Left lung (tissue), 10 donors: ENCODE measurements around the gene SPATA6. TPM values are rescaled to one million over a fixed set of nuclear protein-coding genes. Genes with fewer than 3 reads are reported as not detected.
A peak's percentile ranks its signal among the peaks of the same experiment; 100 is the strongest.
"Not testable (repeated sequence)": the region's sequence is repeated elsewhere in the genome, so short reads cannot be mapped to it uniquely, and the experiment has no call there.

Experiments used
- ATAC-seq: fragments of 200-7000 bp; cut with Tn5 transposase; one replicate; pipeline ENCODE4 v1.9.1; 2020; ENCODE audit warnings: moderate library complexity
- DNase-seq, 4 donors: peaks; one replicate each; pipeline ENCODE4 v3.0.0-alpha.2; 2013 to 2020
- H3K27ac ChIP-seq, 2 donors: fragments of 200-600 bp; sonication (generic) in 1 of 2; one replicate each; pipeline versions ENCODE4 v1.5.0 to v1.8.0; 2020 to 2021
- H3K27me3 ChIP-seq, 2 donors: fragments of 200-600 bp; sonication (generic) in 1 of 2; one replicate each; pipeline versions ENCODE4 v1.5.0 to v1.8.0; 2020 to 2021
- H3K36me3 ChIP-seq, 2 donors: fragments of 200-600 bp; sonication (generic) in 1 of 2; one replicate each; pipeline versions ENCODE4 v1.5.0 to v1.8.0; 2020 to 2021
- H3K4me1 ChIP-seq, 2 donors: fragments of 200-600 bp; one replicate each; pipeline ENCODE4 v1.8.0; 2021
- H3K4me3 ChIP-seq, 2 donors: fragments of 200-600 bp; sonication (generic) in 1 of 2; one replicate each; pipeline versions ENCODE4 v1.5.0 to v1.8.0; 2020 to 2021; ENCODE audit warnings: mild to moderate bottlenecking in 1 of 2
- H3K9me3 ChIP-seq, 2 donors: fragments of 200-600 bp; sonication (generic) in 1 of 2; one replicate each; pipeline versions ENCODE4 v1.5.0 to v1.8.0; 2020 to 2021
- intact Hi-C, 2 donors: fragments of 100-400 bp; cut with DNase I; formaldehyde crosslinking; loops; one replicate each; pipeline versions ENCODE4 v1.11.2 to v1.14.2; 2022
- polyA plus RNA-seq, 6 donors: library from polyadenylated mRNA; unstranded; fragments of 120-200 nt; gene quantifications; one replicate each; pipeline ENCODE4 v1.2.1, GENCODE V29; 2013; ENCODE audit not compliant: insufficient read length in 6 of 6
- total RNA-seq, 2 donors: library from RNA; stranded (reverse); fragmentation: NEBNext Ultra II Directional; extraction: Animal tissue kit (Norgen Biotek cat#: 25700); gene quantifications; one replicate each; pipeline ENCODE4 v1.2.1, GENCODE V29; 2021
- TF ChIP-seq, protein P1 (sequence below), 2 donors: fragments of 200-600 bp; sonication (generic) in 1 of 2; IDR thresholded peaks; one replicate each; pipeline versions ENCODE4 v1.5.0 to v1.8.0; 2021; ENCODE audit warnings: antibody characterized with exemption in 2 of 2
- donor health status: DM: no; HTN: yes; CAD: no.
- donor health status: DM: no; HTN: no; CAD: no.

SPATA6 gene
- total and polyA plus RNA-seq, 8 donors = 11.9 to 33.9 (median 29.7) TPM

GRCh38 chr1:48277437-48277836, 194.6 kb downstream of the SPATA6 start:
- H3K9me3 ChIP-seq, H3K4me1 ChIP-seq, DNase-seq, intact Hi-C loops, ATAC-seq, H3K27ac ChIP-seq, H3K4me3 ChIP-seq, H3K27me3 ChIP-seq, H3K36me3 ChIP-seq: not testable (repeated sequence)

DNA sequence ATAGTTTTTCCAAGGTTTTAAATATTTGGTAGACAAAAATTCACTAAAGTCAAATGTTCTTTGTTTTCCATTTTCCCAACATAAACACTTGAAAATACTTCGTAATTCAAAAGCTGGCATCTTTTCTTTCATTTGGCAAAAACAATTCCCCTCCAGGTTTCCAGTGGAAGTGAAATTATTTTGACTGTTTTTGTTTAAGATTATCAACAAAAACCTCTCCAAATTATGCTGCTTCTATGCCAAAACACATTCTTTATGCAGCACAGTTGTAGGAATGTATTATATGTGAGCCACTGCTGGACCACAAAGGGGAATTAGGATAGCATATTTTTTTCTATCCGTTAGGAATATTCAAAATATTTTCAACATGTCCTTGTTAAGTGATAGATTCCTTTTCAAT, 205.4 kb downstream of the SPATA6 start:
- TF ChIP-seq, protein P1, sequence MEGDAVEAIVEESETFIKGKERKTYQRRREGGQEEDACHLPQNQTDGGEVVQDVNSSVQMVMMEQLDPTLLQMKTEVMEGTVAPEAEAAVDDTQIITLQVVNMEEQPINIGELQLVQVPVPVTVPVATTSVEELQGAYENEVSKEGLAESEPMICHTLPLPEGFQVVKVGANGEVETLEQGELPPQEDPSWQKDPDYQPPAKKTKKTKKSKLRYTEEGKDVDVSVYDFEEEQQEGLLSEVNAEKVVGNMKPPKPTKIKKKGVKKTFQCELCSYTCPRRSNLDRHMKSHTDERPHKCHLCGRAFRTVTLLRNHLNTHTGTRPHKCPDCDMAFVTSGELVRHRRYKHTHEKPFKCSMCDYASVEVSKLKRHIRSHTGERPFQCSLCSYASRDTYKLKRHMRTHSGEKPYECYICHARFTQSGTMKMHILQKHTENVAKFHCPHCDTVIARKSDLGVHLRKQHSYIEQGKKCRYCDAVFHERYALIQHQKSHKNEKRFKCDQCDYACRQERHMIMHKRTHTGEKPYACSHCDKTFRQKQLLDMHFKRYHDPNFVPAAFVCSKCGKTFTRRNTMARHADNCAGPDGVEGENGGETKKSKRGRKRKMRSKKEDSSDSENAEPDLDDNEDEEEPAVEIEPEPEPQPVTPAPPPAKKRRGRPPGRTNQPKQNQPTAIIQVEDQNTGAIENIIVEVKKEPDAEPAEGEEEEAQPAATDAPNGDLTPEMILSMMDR (IDR thresholded peaks at IDR 0.05) = no peak
- intact Hi-C loops = no loop called here
- no peak for DNase-seq

GRCh38 chr1:48263041-48263440, 209.0 kb downstream of the SPATA6 start:
- DNase-seq (peak in 2 of 4 donors; percentile 31 to 46), ATAC-seq (no peak)
- TF ChIP-seq, protein P1 (IDR thresholded peaks at IDR 0.05) = no peak
- intact Hi-C loops = no loop called here
- Histone ChIP-seq H3K27ac (no peak overlapping the region), H3K27me3 (no peaks in the 10 kb centered on the region), H3K9me3 (no peaks in the 10 kb centered on the region), H3K4me3 (no peak overlapping the region), H3K36me3 (no peaks in the 10 kb centered on the region), H3K4me1 (no peaks in the 10 kb centered on the region)

More for the DNA sequence above, 205.4 kb downstream of the SPATA6 start:
- no peak for ATAC-seq
- Histone ChIP-seq H3K4me3 (no peak overlapping the region), H3K27ac (no peak overlapping the region), H3K36me3 (no peaks in the 10 kb centered on the region), H3K27me3 (no peaks in the 10 kb centered on the region), H3K9me3 (no peaks in the 10 kb centered on the region), H3K4me1 (no peaks in the 10 kb centered on the region)

GRCh38 chr1:48261881-48262400, 210.1 kb downstream of the SPATA6 start:
- DNase-seq (no peak), ATAC-seq (no peak)
- Histone ChIP-seq H3K9me3 (no peaks in the 10 kb centered on the region), H3K27me3 (no peaks in the 10 kb centered on the region), H3K27ac (no peak overlapping the region), H3K36me3 (no peaks in the 10 kb centered on the region), H3K4me1 (no peaks in the 10 kb centered on the region), H3K4me3 (no peak overlapping the region)
- intact Hi-C loops = no loop called here
- TF ChIP-seq, protein P1 (IDR thresholded peaks at IDR 0.05) = no peak

DNA sequence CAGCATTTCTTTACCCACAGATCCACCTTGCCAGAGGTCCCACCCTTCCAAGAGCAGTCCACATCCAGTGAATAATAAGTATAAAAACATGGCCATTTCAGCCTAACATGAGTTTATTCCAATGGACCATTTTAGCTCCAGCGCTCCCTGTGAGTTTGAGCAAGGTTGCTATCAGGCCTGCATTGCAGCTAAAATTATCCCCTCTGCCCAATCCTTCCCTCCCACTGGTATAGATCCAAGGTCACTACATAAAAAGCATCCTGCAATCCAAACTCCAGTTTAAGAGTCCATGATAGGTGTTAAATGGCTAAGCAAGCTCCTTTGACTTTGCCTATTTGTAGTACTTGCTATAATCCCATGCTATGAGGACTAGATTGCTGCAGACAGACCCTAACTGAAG, 213.9 kb downstream of the SPATA6 start:
- no peak overlapping the region for H3K27ac ChIP-seq
- intact Hi-C loops = no loop called here
- no peaks in the 10 kb centered on the region for H3K36me3 ChIP-seq
- H3K4me3 ChIP-seq = no peak overlapping the region
- H3K4me1 ChIP-seq = no peaks in the 10 kb centered on the region
- DNase-seq (no peak), ATAC-seq (no peak)
- H3K27me3 ChIP-seq = no peaks in the 10 kb centered on the region
- H3K9me3 ChIP-seq = no peaks in the 10 kb centered on the region
- TF ChIP-seq, protein P1 (IDR thresholded peaks at IDR 0.05) = no peak

DNA sequence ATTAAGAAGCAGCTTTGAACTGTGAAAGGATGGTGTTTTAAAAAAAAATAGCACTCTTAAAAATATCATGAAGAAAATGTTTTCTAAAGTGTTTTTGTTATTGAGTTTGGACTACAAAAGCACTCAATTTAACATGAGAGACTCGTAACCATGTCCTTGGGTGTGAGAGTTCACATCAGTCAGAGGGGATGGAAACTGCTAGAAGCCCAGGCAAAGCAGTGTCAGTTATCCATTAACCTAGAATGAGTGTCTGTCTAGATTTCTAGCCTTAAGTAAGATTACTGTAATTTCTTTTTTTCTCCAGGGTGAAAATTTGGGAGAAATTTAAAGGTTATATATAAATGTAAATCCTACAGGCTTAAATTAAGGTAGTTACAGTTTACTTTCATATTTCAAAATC, 217.8 kb downstream of the SPATA6 start:
- Histone ChIP-seq H3K4me1 (no peaks in the 10 kb centered on the region), H3K9me3 (no peaks in the 10 kb centered on the region), H3K27ac (no peak overlapping the region), H3K27me3 (no peaks in the 10 kb centered on the region), H3K36me3 (no peaks in the 10 kb centered on the region), H3K4me3 (no peak overlapping the region)
- DNase-seq (no peak), ATAC-seq (no peak)
- TF ChIP-seq, protein P1 (IDR thresholded peaks at IDR 0.05) = no peak
- intact Hi-C loops = no loop called here
